Measurements from ENCODE around the gene RAB4A.

DNA sequence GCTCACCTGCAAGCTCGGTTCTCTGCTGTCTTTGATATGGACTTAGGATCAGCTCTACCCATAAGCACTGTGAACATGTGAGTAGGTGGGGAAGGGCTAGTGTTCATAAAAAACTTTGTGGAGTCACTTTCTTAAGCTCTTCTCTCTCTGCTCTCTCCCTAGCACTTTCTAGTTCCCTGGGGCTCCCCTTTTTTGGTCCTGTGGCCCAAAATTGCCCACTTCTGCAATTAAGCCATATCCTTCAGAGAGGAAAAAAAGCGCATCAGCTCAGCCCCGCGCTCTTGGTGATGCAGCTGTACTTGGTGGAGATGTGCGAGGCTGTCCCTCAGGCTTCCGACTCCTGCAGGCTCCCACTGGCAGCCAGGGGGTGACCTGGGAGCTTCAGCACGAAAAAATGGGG is 48.6 kb downstream of the RAB4A start:
- TF ChIP-seq, protein P1, sequence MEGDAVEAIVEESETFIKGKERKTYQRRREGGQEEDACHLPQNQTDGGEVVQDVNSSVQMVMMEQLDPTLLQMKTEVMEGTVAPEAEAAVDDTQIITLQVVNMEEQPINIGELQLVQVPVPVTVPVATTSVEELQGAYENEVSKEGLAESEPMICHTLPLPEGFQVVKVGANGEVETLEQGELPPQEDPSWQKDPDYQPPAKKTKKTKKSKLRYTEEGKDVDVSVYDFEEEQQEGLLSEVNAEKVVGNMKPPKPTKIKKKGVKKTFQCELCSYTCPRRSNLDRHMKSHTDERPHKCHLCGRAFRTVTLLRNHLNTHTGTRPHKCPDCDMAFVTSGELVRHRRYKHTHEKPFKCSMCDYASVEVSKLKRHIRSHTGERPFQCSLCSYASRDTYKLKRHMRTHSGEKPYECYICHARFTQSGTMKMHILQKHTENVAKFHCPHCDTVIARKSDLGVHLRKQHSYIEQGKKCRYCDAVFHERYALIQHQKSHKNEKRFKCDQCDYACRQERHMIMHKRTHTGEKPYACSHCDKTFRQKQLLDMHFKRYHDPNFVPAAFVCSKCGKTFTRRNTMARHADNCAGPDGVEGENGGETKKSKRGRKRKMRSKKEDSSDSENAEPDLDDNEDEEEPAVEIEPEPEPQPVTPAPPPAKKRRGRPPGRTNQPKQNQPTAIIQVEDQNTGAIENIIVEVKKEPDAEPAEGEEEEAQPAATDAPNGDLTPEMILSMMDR (IDR thresholded peaks at IDR 0.05; ENCODE audit: low read depth, low read length): no peak
- TF ChIP-seq POLR2A (IDR thresholded peaks at IDR 0.05; ENCODE audit: extremely low read depth, insufficient read length): no peak
- TF ChIP-seq, protein P2, sequence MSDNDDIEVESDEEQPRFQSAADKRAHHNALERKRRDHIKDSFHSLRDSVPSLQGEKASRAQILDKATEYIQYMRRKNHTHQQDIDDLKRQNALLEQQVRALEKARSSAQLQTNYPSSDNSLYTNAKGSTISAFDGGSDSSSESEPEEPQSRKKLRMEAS (IDR thresholded peaks at IDR 0.05; ENCODE audit: low read depth, low read length): no peak
- no peak for TF ChIP-seq MYC (IDR thresholded peaks at IDR 0.05; ENCODE audit: low read depth, low read length)
